ENCODE results near the gene ITPRID1. TPM values are rescaled to one million over a fixed set of nuclear protein-coding genes. Genes with fewer than 3 reads are reported as not detected.

The ITPRID1 gene
- total RNA-seq, 1 experiment from 2014 or later, result 1.2 TPM

DNA sequence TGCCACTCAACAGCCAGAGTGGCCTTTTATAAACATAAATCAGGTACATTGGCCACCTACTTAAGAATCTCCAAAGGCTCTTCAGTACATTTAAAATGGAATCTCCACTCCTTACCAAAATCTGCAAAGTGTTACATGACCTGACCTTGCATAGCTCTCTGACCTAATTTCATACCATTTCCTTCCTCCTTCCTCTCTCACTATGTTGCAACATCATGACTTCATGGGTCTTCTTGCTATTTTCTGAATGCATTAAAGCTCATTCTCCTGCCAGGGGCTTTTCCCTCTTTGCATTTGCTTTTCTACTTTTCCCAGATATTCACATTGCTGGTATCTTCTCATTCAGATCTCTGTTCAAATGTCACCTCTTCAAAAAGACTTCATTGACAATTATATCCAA is 151.0 kb downstream of the ITPRID1 start:
- H4K8ac ChIP-seq (replicated peaks; ENCODE audit: insufficient read length, low read depth, low read length), result no peak overlapping the region
- Mint-ChIP-seq H3K36me3 (ENCODE audit: insufficient read depth in 1 of 3, low read depth in 3 of 3) (no peaks in the 10 kb centered on the region; a peak in 1 of 7 replicates), H3K4me1 (peaks cover 18 to 21% of the 10 kb centered on the region in 2 experiments), H3K4me3 (no peak overlapping the region), H3K27me3 (ENCODE audit: low read depth) (no peaks in the 10 kb centered on the region), H3K27ac (no peak overlapping the region), H3K9me3 (no peaks in the 10 kb centered on the region; a peak in 1 of 5 replicates)
- H3K9ac ChIP-seq (ENCODE audit: extremely low read depth, insufficient read length, low read length), result no peak overlapping the region
- no peak overlapping the region for H2BK120ac ChIP-seq (ENCODE audit: low read depth, low read length, poor library complexity, severe bottlenecking)
- H3K56ac ChIP-seq (ENCODE audit: insufficient read length, low read depth, low read length), result no peak overlapping the region
- no peaks in the 10 kb centered on the region for H3K9me3 ChIP-seq (ENCODE audit: control insufficient read depth, low read depth, low read length)
- no peak overlapping the region for H2BK12ac ChIP-seq (ENCODE audit: insufficient read length, low read depth, low read length)
- H4K91ac ChIP-seq (ENCODE audit: insufficient read length, low read depth, low read length), result no peak overlapping the region
- no peak overlapping the region for H2AK5ac ChIP-seq (ENCODE audit: insufficient read length, low read length)
- H3K18ac ChIP-seq (ENCODE audit: insufficient read length, low read depth, low read length), result no peak overlapping the region
- no peak overlapping the region for H2BK5ac ChIP-seq (ENCODE audit: insufficient read length, low read length)
- TF ChIP-seq, protein P1, sequence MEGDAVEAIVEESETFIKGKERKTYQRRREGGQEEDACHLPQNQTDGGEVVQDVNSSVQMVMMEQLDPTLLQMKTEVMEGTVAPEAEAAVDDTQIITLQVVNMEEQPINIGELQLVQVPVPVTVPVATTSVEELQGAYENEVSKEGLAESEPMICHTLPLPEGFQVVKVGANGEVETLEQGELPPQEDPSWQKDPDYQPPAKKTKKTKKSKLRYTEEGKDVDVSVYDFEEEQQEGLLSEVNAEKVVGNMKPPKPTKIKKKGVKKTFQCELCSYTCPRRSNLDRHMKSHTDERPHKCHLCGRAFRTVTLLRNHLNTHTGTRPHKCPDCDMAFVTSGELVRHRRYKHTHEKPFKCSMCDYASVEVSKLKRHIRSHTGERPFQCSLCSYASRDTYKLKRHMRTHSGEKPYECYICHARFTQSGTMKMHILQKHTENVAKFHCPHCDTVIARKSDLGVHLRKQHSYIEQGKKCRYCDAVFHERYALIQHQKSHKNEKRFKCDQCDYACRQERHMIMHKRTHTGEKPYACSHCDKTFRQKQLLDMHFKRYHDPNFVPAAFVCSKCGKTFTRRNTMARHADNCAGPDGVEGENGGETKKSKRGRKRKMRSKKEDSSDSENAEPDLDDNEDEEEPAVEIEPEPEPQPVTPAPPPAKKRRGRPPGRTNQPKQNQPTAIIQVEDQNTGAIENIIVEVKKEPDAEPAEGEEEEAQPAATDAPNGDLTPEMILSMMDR (conservative IDR thresholded peaks at IDR 0.05), result no peak
- H3K79me1 ChIP-seq (ENCODE audit: insufficient read depth, low read depth, low read length, poor library complexity, severe bottlenecking), result no peaks in the 10 kb centered on the region
- H3K14ac ChIP-seq (ENCODE audit: insufficient read depth, low read length), result no peak overlapping the region
- H3K4me1 ChIP-seq (ENCODE audit: insufficient read depth, low read length), result no peaks in the 10 kb centered on the region
- no peak overlapping the region for H2AFZ ChIP-seq (ENCODE audit: low read length)
- H4K20me1 ChIP-seq (ENCODE audit: control insufficient read depth, insufficient read depth, insufficient read length), result no peaks in the 10 kb centered on the region
- no peak overlapping the region for H3K4me2 ChIP-seq (ENCODE audit: insufficient read depth, insufficient read length, low read length)
- H2BK15ac ChIP-seq (ENCODE audit: low read depth, low read length), result no peak overlapping the region
- H3K23ac ChIP-seq (ENCODE audit: insufficient read length, low read depth, low read length), result no peak overlapping the region
- H4K5ac ChIP-seq (ENCODE audit: insufficient read length, low read depth, low read length), result no peak overlapping the region
- H3K27ac ChIP-seq (ENCODE audit: insufficient read length, low read depth, low read length), result no peak overlapping the region
- no peak overlapping the region for H3T11ph ChIP-seq (ENCODE audit: low read length)
- no peak overlapping the region for H2BK20ac ChIP-seq (ENCODE audit: low read depth, low read length, poor library complexity, severe bottlenecking)
- no peak overlapping the region for H3K4ac ChIP-seq (ENCODE audit: low read depth, low read length)
- H3K27me3 ChIP-seq (ENCODE audit: insufficient read depth, low read length), result no peaks in the 10 kb centered on the region
- no peaks in the 10 kb centered on the region for H3K23me2 ChIP-seq (ENCODE audit: insufficient read length, low read depth, low read length, poor library complexity, severe bottlenecking)
- no peak for DNase-seq
- H3K79me2 ChIP-seq (ENCODE audit: insufficient read depth, low read length), result no peaks in the 10 kb centered on the region
